ENCODE results near the gene KRTAP5-4. TPM values are rescaled to one million over a fixed set of nuclear protein-coding genes. Genes with fewer than 3 reads are reported as not detected.
"Not testable (repeated sequence)": the region's sequence is repeated elsewhere in the genome, so short reads cannot be mapped to it uniquely, and the experiment has no call there.

Gene KRTAP5-4
- total RNA-seq, 1 experiment from 2014 or later = not detected

DNA sequence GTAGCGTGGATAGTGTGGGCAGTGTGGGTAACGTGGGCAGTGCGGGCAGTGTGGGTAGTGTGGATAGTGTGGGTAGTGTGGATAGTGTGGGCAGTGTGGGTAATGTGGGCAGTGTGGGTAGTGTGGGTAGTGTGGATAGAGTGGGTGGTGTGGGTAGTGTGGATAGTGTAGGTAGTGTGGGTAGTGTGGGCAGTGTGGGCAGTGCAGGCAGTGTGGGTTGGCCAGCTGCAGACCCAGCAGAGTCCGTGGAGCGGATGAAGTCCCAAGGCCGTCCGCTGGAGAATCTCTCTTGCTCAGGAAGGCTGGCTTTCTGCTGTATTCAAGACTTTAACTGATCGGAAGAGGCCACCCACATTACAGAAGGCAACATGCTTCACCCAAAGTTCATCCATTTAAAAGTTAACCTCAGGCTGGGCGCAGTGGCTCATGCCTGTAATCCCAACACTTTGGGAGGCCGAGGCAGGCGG is 49.0 kb upstream of the KRTAP5-4 start:
- peaks cover 2% of the 10 kb centered on the region; the same call in 1 of the 2 replicates for H3K27me3 ChIP-seq (ENCODE audit: control insufficient read depth, insufficient read depth, low read length)
- no peak overlapping the region for H3K27ac ChIP-seq (ENCODE audit: low read length)
- no peaks in the 10 kb centered on the region for H3K36me3 ChIP-seq (ENCODE audit: control insufficient read depth, insufficient read depth, low read length)
- in situ Hi-C loops (cut with HindIII; ENCODE audit: low pct_unique_long_range_greater_than_20kb, low sequenced_read_pairs) = no loop called here
- ATAC-seq = no peak
- POLR2A ChIA-PET = interaction anchor here (0.6 kb wide), 1 partner anchor 66 kb away, joined by 3 read pairs; no protein-coding TSS in a partner anchor
- intact Hi-C loops (cut with micrococcal nuclease; ENCODE audit: unreplicated experiment) = no loop called here
- no peaks in the 10 kb centered on the region for H3K4me1 ChIP-seq (ENCODE audit: control insufficient read depth, insufficient read depth, low read length)
- no TSS peak for BruUV-seq (replicated peaks)
- no peak for DNase-seq (ENCODE audit: low read depth, low spot score)
- no peak overlapping the region for H3K4me3 ChIP-seq (ENCODE audit: low read depth in 2 of 2, low read length in 2 of 2)
- CTCF ChIA-PET = no interaction called here
- TF ChIP-seq, protein P1, sequence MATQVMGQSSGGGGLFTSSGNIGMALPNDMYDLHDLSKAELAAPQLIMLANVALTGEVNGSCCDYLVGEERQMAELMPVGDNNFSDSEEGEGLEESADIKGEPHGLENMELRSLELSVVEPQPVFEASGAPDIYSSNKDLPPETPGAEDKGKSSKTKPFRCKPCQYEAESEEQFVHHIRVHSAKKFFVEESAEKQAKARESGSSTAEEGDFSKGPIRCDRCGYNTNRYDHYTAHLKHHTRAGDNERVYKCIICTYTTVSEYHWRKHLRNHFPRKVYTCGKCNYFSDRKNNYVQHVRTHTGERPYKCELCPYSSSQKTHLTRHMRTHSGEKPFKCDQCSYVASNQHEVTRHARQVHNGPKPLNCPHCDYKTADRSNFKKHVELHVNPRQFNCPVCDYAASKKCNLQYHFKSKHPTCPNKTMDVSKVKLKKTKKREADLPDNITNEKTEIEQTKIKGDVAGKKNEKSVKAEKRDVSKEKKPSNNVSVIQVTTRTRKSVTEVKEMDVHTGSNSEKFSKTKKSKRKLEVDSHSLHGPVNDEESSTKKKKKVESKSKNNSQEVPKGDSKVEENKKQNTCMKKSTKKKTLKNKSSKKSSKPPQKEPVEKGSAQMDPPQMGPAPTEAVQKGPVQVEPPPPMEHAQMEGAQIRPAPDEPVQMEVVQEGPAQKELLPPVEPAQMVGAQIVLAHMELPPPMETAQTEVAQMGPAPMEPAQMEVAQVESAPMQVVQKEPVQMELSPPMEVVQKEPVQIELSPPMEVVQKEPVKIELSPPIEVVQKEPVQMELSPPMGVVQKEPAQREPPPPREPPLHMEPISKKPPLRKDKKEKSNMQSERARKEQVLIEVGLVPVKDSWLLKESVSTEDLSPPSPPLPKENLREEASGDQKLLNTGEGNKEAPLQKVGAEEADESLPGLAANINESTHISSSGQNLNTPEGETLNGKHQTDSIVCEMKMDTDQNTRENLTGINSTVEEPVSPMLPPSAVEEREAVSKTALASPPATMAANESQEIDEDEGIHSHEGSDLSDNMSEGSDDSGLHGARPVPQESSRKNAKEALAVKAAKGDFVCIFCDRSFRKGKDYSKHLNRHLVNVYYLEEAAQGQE (IDR thresholded peaks at IDR 0.05; ENCODE audit: insufficient read depth in 1 of 2, low read depth in 2 of 2, low read length in 1 of 2) = no peak
- TF ChIP-seq, protein P2, sequence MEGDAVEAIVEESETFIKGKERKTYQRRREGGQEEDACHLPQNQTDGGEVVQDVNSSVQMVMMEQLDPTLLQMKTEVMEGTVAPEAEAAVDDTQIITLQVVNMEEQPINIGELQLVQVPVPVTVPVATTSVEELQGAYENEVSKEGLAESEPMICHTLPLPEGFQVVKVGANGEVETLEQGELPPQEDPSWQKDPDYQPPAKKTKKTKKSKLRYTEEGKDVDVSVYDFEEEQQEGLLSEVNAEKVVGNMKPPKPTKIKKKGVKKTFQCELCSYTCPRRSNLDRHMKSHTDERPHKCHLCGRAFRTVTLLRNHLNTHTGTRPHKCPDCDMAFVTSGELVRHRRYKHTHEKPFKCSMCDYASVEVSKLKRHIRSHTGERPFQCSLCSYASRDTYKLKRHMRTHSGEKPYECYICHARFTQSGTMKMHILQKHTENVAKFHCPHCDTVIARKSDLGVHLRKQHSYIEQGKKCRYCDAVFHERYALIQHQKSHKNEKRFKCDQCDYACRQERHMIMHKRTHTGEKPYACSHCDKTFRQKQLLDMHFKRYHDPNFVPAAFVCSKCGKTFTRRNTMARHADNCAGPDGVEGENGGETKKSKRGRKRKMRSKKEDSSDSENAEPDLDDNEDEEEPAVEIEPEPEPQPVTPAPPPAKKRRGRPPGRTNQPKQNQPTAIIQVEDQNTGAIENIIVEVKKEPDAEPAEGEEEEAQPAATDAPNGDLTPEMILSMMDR (IDR thresholded peaks at IDR 0.05) = no peak
- no peak for TF ChIP-seq POLR2AphosphoS5 (IDR thresholded peaks at IDR 0.05; ENCODE audit: low read depth, low read length)
- no peak for TF ChIP-seq SIN3A (IDR thresholded peaks at IDR 0.05; ENCODE audit: borderline replicate concordance, insufficient read depth, low read depth, low read length)
- TF ChIP-seq TCF7L2 (IDR thresholded peaks at IDR 0.05; ENCODE audit: low read depth, low read length) = no peak
- H3K9me3 ChIP-seq (ENCODE audit: control insufficient read depth, insufficient read depth, low read depth, low read length) = no peaks in the 10 kb centered on the region

DNA sequence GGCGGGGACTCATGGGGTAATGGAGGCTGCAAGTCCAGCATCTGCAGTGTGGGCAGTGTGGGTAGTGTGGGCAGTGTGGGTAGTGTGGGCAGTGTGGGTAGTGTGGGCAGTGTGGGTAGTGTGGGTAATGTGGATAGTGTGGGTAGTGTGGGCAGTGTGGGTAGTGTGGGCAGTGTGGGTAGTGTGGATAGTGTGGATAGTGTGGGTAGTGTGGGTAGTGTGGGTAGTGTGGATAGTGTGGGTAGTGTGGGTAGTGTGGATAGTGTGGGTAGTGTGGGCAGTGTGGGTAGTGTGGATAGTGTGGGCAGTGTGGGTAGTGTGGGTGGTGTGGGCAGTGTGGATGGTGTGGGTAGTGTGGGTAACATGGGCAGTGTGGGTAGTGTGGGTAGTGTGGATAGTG is 48.5 kb upstream of the KRTAP5-4 start:
- H3K27me3 ChIP-seq (ENCODE audit: control insufficient read depth, insufficient read depth, low read length); ATAC-seq; intact Hi-C loops (cut with micrococcal nuclease; ENCODE audit: unreplicated experiment): not testable (repeated sequence)

DNA sequence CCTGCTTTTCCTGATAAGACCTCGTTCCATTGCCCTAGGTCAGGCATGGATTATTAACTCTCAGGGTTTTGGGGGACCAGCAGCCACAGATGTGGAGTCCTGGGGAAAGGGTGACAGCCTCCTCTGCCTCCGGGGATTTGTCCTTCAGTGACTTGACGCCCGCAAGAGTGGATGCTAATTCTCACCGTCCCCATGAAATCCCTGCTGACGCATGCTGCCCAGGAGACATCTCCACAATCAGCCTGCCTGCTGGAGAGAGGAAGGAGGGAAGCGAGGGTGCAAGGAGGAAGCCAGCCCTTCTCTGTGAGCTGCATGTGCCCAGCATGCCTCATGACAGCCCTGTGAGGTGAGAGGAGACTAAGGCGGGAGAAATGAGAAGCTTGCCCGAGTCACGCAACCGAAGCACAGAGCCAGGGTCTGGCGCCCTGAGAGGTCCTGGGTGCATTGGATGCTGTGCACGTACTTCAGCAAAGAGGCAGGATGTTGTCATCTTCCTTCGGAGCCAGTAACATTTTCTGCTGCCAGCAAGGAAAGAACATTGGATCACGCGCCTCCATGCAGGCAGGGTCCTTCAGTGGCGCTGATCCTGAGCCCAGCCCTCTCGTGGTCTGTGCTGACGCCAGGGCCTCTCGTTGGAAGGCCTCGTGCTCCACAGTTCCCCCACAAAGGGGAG is 47.7 kb upstream of the KRTAP5-4 start:
- DNase-seq (ENCODE audit: low read depth, low spot score) (no peak), ATAC-seq (no peak)
- Histone ChIP-seq H3K9me3 (ENCODE audit: control insufficient read depth, insufficient read depth, low read depth, low read length) (no peaks in the 10 kb centered on the region), H3K4me3 (ENCODE audit: low read depth in 2 of 2, low read length in 2 of 2) (no peak overlapping the region), H3K27me3 (ENCODE audit: control insufficient read depth, insufficient read depth, low read length) (0 out of 2 replicates have a peak, but pooled peaks cover 2% of the 10 kb centered on the region), H3K4me1 (ENCODE audit: control insufficient read depth, insufficient read depth, low read length) (no peaks in the 10 kb centered on the region), H3K36me3 (ENCODE audit: control insufficient read depth, insufficient read depth, low read length) (no peaks in the 10 kb centered on the region), H3K27ac (ENCODE audit: low read length) (no peak overlapping the region)
- intact Hi-C loops (cut with micrococcal nuclease; ENCODE audit: unreplicated experiment) (no loop called here), in situ Hi-C loops (cut with HindIII; ENCODE audit: low pct_unique_long_range_greater_than_20kb, low sequenced_read_pairs) (no loop called here)
- TF ChIP-seq TCF7L2 (IDR thresholded peaks at IDR 0.05; ENCODE audit: low read depth, low read length) = no peak
- TF ChIP-seq, protein P2 (IDR thresholded peaks at IDR 0.05) = no peak
- no peak for TF ChIP-seq POLR2AphosphoS5 (IDR thresholded peaks at IDR 0.05; ENCODE audit: low read depth, low read length)
- TF ChIP-seq, protein P1 (IDR thresholded peaks at IDR 0.05; ENCODE audit: insufficient read depth in 1 of 2, low read depth in 2 of 2, low read length in 1 of 2) = no peak
- POLR2A ChIA-PET = no interaction called here
- BruUV-seq (replicated peaks) = no TSS peak
- CTCF ChIA-PET = no interaction called here

More for the DNA sequence above, 48.5 kb upstream of the KRTAP5-4 start:
- CTCF ChIA-PET; BruUV-seq (replicated peaks); H3K4me1 ChIP-seq (ENCODE audit: control insufficient read depth, insufficient read depth, low read length); in situ Hi-C loops (cut with HindIII; ENCODE audit: low pct_unique_long_range_greater_than_20kb, low sequenced_read_pairs); POLR2A ChIA-PET; DNase-seq (ENCODE audit: low read depth, low spot score); H3K27ac ChIP-seq (ENCODE audit: low read length); H3K9me3 ChIP-seq (ENCODE audit: control insufficient read depth, insufficient read depth, low read depth, low read length); H3K4me3 ChIP-seq (ENCODE audit: low read depth in 2 of 2, low read length in 2 of 2); H3K36me3 ChIP-seq (ENCODE audit: control insufficient read depth, insufficient read depth, low read length): not testable (repeated sequence)
